Measurements from ENCODE around the gene CORO2B.

Gene CORO2B

GRCh38 chr15:68633231-68634121, 54.7 kb downstream of the CORO2B start:
- Histone ChIP-seq H3K9me3 (replicated peaks; ENCODE audit: insufficient read depth, low read length) (no peaks in the 10 kb centered on the region), H4K20me1 (ENCODE audit: insufficient read depth, low read length) (no peaks in the 10 kb centered on the region), H3K36me3 (replicated peaks; ENCODE audit: insufficient read depth, low read length) (no peaks in the 10 kb centered on the region), H3K4me3 (ENCODE audit: low read length) (no peak overlapping the region), H2AFZ (ENCODE audit: low read length) (no peak overlapping the region), H3K27ac (ENCODE audit: low read length) (no peak overlapping the region), H3K4me2 (ENCODE audit: low read depth, low read length) (no peak overlapping the region), H3K79me2 (ENCODE audit: low read length) (no peaks in the 10 kb centered on the region), H3K9ac (ENCODE audit: low read length) (no peak overlapping the region), H3K9me2 (replicated peaks; ENCODE audit: insufficient read depth, low read length) (no peaks in the 10 kb centered on the region), H3F3A (ENCODE audit: insufficient read depth, low read length) (no peaks in the 10 kb centered on the region), H3K4me1 (ENCODE audit: low read length) (no peaks in the 10 kb centered on the region), H3K27me3 (replicated peaks; ENCODE audit: insufficient read depth, low read length) (no peaks in the 10 kb centered on the region)
- no peak for TF ChIP-seq CTCF (IDR thresholded peaks at IDR 0.05; ENCODE audit: low read length)
- TF ChIP-seq EZH2phosphoT487 (IDR thresholded peaks at IDR 0.05; ENCODE audit: low read length) = no peak
- no peak for TF ChIP-seq EZH2 (optimal IDR thresholded peaks at IDR 0.05; ENCODE audit: low read depth, low read length)
- DNase-seq = no peak

- Histone ChIP-seq H3K79me2 (ENCODE audit: low read length) (no peaks in the 10 kb centered on the region), H3F3A (ENCODE audit: insufficient read depth, low read length) (no peaks in the 10 kb centered on the region), H3K4me3 (ENCODE audit: low read length) (no peak overlapping the region), H3K4me2 (ENCODE audit: low read depth, low read length) (no peak overlapping the region), H3K9me3 (replicated peaks; ENCODE audit: insufficient read depth, low read length) (no peaks in the 10 kb centered on the region), H3K4me1 (ENCODE audit: low read length) (no peaks in the 10 kb centered on the region), H3K9ac (ENCODE audit: low read length) (no peak overlapping the region), H4K20me1 (ENCODE audit: insufficient read depth, low read length) (no peaks in the 10 kb centered on the region), H2AFZ (ENCODE audit: low read length) (no peak overlapping the region), H3K27me3 (replicated peaks; ENCODE audit: insufficient read depth, low read length) (no peaks in the 10 kb centered on the region), H3K27ac (ENCODE audit: low read length) (no peak overlapping the region), H3K36me3 (replicated peaks; ENCODE audit: insufficient read depth, low read length) (no peaks in the 10 kb centered on the region), H3K9me2 (replicated peaks; ENCODE audit: insufficient read depth, low read length) (no peaks in the 10 kb centered on the region)
- TF ChIP-seq CTCF (IDR thresholded peaks at IDR 0.05; ENCODE audit: low read length) (no peak), EZH2 (optimal IDR thresholded peaks at IDR 0.05; ENCODE audit: low read depth, low read length) (no peak), EZH2phosphoT487 (IDR thresholded peaks at IDR 0.05; ENCODE audit: low read length) (no peak)
- no peak for DNase-seq
Measured at GRCh38 chr15:68634122-68634482, 55.3 kb downstream of the CORO2B start.

- H3K9me3 ChIP-seq (replicated peaks; ENCODE audit: insufficient read depth, low read length) = no peaks in the 10 kb centered on the region
- H3K4me3 ChIP-seq (ENCODE audit: low read length) = no peak overlapping the region
- no peaks in the 10 kb centered on the region for H3K9me2 ChIP-seq (replicated peaks; ENCODE audit: insufficient read depth, low read length)
- H4K20me1 ChIP-seq (ENCODE audit: insufficient read depth, low read length) = no peaks in the 10 kb centered on the region
- no peaks in the 10 kb centered on the region for H3K4me1 ChIP-seq (ENCODE audit: low read length)
- no peaks in the 10 kb centered on the region for H3K79me2 ChIP-seq (ENCODE audit: low read length)
- H3K36me3 ChIP-seq (replicated peaks; ENCODE audit: insufficient read depth, low read length) = no peaks in the 10 kb centered on the region
- H3K9ac ChIP-seq (ENCODE audit: low read length) = no peak overlapping the region
- no peaks in the 10 kb centered on the region for H3K27me3 ChIP-seq (replicated peaks; ENCODE audit: insufficient read depth, low read length)
- H3K4me2 ChIP-seq (ENCODE audit: low read depth, low read length) = no peak overlapping the region
- H3F3A ChIP-seq (ENCODE audit: insufficient read depth, low read length) = no peaks in the 10 kb centered on the region
- no peak overlapping the region for H2AFZ ChIP-seq (ENCODE audit: low read length)
- DNase-seq = no peak
- TF ChIP-seq CTCF (IDR thresholded peaks at IDR 0.05; ENCODE audit: low read length) (no peak), EZH2 (optimal IDR thresholded peaks at IDR 0.05; ENCODE audit: low read depth, low read length) (no peak), EZH2phosphoT487 (IDR thresholded peaks at IDR 0.05; ENCODE audit: low read length) (no peak)
- no peak overlapping the region for H3K27ac ChIP-seq (ENCODE audit: low read length)
Measured at GRCh38 chr15:68634531-68634930, 55.7 kb downstream of the CORO2B start.
